Measurements from ENCODE around the gene RXRG.

RXRG gene

DNA sequence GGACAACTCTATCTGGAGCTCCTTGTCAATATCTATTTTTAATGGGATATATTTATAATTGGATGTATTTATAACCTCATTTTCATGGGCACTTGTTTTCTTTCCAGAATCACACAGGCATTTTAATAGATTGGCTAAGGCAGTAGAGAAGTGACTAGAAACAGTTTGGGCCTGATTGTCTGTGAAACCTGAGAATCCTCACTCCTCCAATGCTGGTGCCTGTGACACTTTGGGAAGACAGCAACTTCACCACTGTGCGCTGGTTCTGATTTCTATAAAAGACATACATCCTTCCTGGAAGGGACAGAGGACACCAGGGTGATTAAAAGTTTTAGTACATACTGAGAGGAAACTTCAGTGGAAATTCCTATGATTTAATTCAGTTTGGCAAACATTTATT, 39.6 kb upstream of the RXRG start:
- H3K36me3 ChIP-seq (ENCODE audit: insufficient read depth, low read length) = no peaks in the 10 kb centered on the region
- H3K27ac ChIP-seq (ENCODE audit: low read depth, low read length, poor library complexity, severe bottlenecking) = no peak overlapping the region
- H3K9me3 ChIP-seq (ENCODE audit: low read length) = no peaks in the 10 kb centered on the region
- H2AFZ ChIP-seq (ENCODE audit: low read length) = no peak overlapping the region
- TF ChIP-seq EZH2 (IDR thresholded peaks at IDR 0.05; ENCODE audit: borderline replicate concordance, low read length) = no peak
- TF ChIP-seq, protein P1, sequence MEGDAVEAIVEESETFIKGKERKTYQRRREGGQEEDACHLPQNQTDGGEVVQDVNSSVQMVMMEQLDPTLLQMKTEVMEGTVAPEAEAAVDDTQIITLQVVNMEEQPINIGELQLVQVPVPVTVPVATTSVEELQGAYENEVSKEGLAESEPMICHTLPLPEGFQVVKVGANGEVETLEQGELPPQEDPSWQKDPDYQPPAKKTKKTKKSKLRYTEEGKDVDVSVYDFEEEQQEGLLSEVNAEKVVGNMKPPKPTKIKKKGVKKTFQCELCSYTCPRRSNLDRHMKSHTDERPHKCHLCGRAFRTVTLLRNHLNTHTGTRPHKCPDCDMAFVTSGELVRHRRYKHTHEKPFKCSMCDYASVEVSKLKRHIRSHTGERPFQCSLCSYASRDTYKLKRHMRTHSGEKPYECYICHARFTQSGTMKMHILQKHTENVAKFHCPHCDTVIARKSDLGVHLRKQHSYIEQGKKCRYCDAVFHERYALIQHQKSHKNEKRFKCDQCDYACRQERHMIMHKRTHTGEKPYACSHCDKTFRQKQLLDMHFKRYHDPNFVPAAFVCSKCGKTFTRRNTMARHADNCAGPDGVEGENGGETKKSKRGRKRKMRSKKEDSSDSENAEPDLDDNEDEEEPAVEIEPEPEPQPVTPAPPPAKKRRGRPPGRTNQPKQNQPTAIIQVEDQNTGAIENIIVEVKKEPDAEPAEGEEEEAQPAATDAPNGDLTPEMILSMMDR (IDR thresholded peaks at IDR 0.05; ENCODE audit: low read length) = no peak
- H3K9me2 ChIP-seq (ENCODE audit: low read depth, low read length) = no peaks in the 10 kb centered on the region
- no peaks in the 10 kb centered on the region for H3K27me3 ChIP-seq (ENCODE audit: insufficient read depth, low read length)
- no peaks in the 10 kb centered on the region for H4K20me1 ChIP-seq (ENCODE audit: insufficient read depth, low read length)
- no peak overlapping the region for H3K9ac ChIP-seq (ENCODE audit: low read length)
- H3K4me3 ChIP-seq (ENCODE audit: low read depth, low read length, poor library complexity, severe bottlenecking) = no peak overlapping the region
- no peaks in the 10 kb centered on the region for H3K79me2 ChIP-seq (ENCODE audit: insufficient read depth, low read length)
- no peaks in the 10 kb centered on the region for H3F3A ChIP-seq (ENCODE audit: insufficient read depth, low read length)
- no peaks in the 10 kb centered on the region for H3K4me1 ChIP-seq (ENCODE audit: insufficient read depth, low read length, severe bottlenecking)
- H3K4me2 ChIP-seq (ENCODE audit: low read length) = no peak overlapping the region

DNA sequence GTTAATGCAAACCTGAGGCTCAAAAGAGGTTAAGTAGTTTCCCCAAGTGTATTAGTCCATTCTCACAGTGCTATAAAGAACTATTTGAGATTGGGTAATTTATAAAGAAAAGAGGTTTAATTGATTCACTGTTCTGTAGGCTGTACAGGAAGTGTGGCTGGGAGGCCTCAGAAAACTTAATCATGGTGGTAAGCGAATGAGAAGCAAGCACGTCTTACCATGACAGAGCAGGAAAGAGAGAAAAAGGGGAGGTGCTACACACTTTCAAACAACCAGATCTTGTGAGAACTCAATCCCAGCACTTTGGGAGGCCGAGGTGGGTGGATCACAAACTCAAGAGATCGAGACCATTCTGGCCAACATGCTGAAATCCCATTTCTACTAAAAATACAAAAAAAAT, 38.5 kb upstream of the RXRG start:
- H2AFZ ChIP-seq (ENCODE audit: low read length) = no peak overlapping the region
- no peak overlapping the region for H3K9ac ChIP-seq (ENCODE audit: low read length)
- H3F3A ChIP-seq (ENCODE audit: insufficient read depth, low read length) = no peaks in the 10 kb centered on the region
- no peaks in the 10 kb centered on the region for H3K4me1 ChIP-seq (ENCODE audit: insufficient read depth, low read length, severe bottlenecking)
- H3K36me3 ChIP-seq (ENCODE audit: insufficient read depth, low read length) = no peaks in the 10 kb centered on the region
- H4K20me1 ChIP-seq (ENCODE audit: insufficient read depth, low read length) = no peaks in the 10 kb centered on the region
- TF ChIP-seq, protein P1 (IDR thresholded peaks at IDR 0.05; ENCODE audit: low read length) = no peak
- TF ChIP-seq EZH2 (IDR thresholded peaks at IDR 0.05; ENCODE audit: borderline replicate concordance, low read length) = no peak
- no peaks in the 10 kb centered on the region for H3K9me3 ChIP-seq (ENCODE audit: low read length)
- no peak overlapping the region for H3K4me3 ChIP-seq (ENCODE audit: low read depth, low read length, poor library complexity, severe bottlenecking)
- H3K9me2 ChIP-seq (ENCODE audit: low read depth, low read length) = no peaks in the 10 kb centered on the region
- no peak overlapping the region for H3K4me2 ChIP-seq (ENCODE audit: low read length)
- no peaks in the 10 kb centered on the region for H3K79me2 ChIP-seq (ENCODE audit: insufficient read depth, low read length)
- no peaks in the 10 kb centered on the region for H3K27me3 ChIP-seq (ENCODE audit: insufficient read depth, low read length)
- H3K27ac ChIP-seq (ENCODE audit: low read depth, low read length, poor library complexity, severe bottlenecking) = no peak overlapping the region

DNA sequence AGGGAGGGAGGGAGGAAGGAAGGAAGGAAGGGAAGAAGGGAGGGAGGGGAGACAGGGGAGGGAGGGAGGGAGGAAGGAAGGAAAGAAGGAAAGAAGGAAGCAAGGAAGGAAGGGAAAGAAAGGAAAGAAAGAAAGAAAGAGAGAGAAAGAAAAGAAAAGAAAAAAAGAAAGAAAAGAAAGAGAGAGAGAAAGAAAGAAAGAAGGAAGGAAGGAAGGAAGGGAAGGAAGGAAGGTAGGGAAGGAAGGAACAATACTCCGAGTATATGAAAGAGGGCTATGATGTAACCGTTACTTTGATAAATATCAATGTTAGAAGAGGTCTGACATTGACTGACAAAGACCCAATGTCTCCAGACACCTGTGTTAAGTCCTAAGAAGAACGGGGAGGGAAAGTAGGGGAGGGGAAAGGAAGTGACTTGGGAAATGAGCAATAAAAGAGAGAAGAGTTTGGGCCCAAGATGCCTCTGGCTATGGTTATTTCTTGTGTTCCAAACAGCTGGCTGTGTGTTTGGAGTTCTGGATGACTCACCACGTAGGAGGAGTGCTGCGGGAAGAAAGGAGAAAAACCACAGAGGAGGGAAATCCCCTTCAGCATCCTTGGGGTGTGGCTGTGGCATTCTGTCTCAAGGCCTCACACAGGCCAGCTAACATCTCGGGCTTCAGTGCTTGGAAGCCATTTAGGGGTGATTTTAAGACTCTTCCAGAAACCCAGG, 37.0 kb upstream of the RXRG start:
- Histone ChIP-seq H3F3A (ENCODE audit: insufficient read depth, low read length) (no peaks in the 10 kb centered on the region), H3K9ac (ENCODE audit: low read length) (no peak overlapping the region), H3K79me2 (ENCODE audit: insufficient read depth, low read length) (no peaks in the 10 kb centered on the region), H3K4me3 (ENCODE audit: low read depth, low read length, poor library complexity, severe bottlenecking) (no peak overlapping the region), H4K20me1 (ENCODE audit: insufficient read depth, low read length) (no peaks in the 10 kb centered on the region), H3K36me3 (ENCODE audit: insufficient read depth, low read length) (no peaks in the 10 kb centered on the region), H2AFZ (ENCODE audit: low read length) (no peak overlapping the region), H3K9me3 (ENCODE audit: low read length) (no peaks in the 10 kb centered on the region), H3K27ac (ENCODE audit: low read depth, low read length, poor library complexity, severe bottlenecking) (no peak overlapping the region), H3K4me1 (ENCODE audit: insufficient read depth, low read length, severe bottlenecking) (no peaks in the 10 kb centered on the region), H3K27me3 (ENCODE audit: insufficient read depth, low read length) (no peaks in the 10 kb centered on the region), H3K9me2 (ENCODE audit: low read depth, low read length) (no peaks in the 10 kb centered on the region), H3K4me2 (ENCODE audit: low read length) (no peak overlapping the region)
- TF ChIP-seq, protein P1 (IDR thresholded peaks at IDR 0.05; ENCODE audit: low read length) = no peak
- no peak for TF ChIP-seq EZH2 (IDR thresholded peaks at IDR 0.05; ENCODE audit: borderline replicate concordance, low read length)
